Measurements from ENCODE around the gene RPS21.

The RPS21 gene

DNA sequence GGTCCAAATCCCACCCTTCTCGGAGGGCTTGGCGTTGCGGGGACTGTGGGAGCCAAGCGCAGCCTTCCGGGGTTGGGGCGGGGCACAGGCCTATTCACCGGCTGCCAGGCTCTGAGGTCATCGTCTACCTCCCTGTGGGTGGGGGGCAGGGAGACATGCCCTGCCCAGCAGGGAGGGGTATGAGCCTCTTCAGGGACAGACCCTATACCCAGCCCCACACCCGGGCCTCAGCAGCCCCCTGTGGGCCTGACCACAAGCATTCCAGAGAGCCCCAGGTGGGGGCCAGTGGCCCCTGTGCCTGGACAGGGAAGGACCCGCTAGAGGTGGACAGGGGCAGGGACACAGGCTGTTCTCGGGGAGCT is 31.4 kb upstream of the RPS21 start:
- no peak for DNase-seq (ENCODE audit: insufficient read length)
- FAIRE-seq: no peak
- TF ChIP-seq POLR2AphosphoS5 (IDR thresholded peaks at IDR 0.05; ENCODE audit: low read depth, low read length) (no peak), POLR2A (IDR thresholded peaks at IDR 0.05; ENCODE audit: low read depth, low read length) (no peak), TAF1 (IDR thresholded peaks at IDR 0.05; ENCODE audit: borderline replicate concordance, low read depth, low read length) (no peak)

DNA sequence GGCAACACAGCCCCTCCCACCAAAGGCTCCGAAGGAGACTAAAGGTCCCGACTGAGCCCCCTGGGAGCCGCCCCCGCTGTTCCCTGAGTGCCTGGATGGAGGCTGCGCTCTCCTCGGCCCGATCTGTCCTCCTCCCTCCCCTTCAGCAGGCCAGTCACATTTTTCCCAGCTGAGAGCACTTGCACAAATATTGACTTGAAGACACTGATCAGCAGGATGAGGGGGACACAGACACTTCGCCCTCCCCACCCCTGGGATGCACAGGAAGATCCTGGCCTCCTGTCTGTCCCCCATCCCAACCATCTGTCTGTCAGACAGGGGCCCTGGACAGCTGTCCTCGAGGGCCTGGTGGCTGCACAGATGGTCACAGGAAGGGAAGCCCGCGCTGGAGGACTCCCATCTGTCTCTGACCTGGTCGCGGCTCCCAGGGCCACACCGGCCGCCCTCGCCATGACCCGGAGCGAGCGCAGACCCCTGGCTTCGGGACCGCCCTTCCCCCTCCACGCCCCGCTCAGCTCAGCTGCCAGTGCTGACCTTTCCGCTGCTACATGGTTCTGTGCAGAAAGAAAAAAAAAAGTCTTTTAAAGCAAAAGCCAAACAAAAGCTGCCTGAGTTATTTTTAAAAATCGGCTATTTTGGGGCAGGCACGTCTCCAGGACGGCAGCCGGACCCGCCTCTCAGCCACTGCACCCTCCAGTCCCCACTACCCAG is 30.9 kb upstream of the RPS21 start:
- no peak for FAIRE-seq

DNA sequence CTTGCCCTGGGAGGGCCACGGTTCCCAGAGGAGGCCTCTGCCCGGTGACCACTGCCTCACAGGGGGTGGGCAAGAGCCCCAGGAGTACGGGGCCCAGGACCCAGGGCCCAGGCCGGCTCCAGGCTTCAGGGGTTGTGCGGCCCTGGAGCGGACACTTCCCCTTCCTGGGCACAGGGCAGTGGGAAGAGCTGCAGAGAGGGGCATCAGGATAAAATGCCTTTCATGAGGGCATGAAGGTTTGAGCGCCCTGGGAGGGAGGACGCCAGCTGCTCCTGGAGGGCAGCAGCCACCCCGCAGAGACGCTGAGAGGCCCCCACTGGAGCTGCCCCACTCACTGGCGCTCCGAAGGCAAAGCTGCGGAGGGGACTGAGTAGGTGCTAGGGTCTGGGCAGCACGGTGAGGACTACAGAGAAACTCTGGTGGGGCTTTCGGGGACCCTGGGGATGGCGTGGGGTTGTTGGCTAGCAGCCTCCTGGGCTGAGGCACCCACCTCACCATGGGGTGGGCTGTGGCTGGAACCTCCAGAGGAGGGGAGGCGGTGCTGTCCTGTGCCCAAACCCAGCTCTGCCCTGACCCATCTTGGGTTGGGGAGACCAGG is 30.2 kb upstream of the RPS21 start:
- no peak for FAIRE-seq
- TF ChIP-seq POLR2A (IDR thresholded peaks at IDR 0.05; ENCODE audit: low read depth, low read length) (no peak), POLR2AphosphoS5 (IDR thresholded peaks at IDR 0.05; ENCODE audit: low read depth, low read length) (no peak), TAF1 (IDR thresholded peaks at IDR 0.05; ENCODE audit: borderline replicate concordance, low read depth, low read length) (no peak)
- DNase-seq (ENCODE audit: insufficient read length): no peak

More for the DNA sequence above, 30.9 kb upstream of the RPS21 start:
- DNase-seq (ENCODE audit: insufficient read length): no peak
- TF ChIP-seq TAF1 (IDR thresholded peaks at IDR 0.05; ENCODE audit: borderline replicate concordance, low read depth, low read length) (no peak), POLR2AphosphoS5 (IDR thresholded peaks at IDR 0.05; ENCODE audit: low read depth, low read length) (no peak), POLR2A (IDR thresholded peaks at IDR 0.05; ENCODE audit: low read depth, low read length) (no peak)

DNA sequence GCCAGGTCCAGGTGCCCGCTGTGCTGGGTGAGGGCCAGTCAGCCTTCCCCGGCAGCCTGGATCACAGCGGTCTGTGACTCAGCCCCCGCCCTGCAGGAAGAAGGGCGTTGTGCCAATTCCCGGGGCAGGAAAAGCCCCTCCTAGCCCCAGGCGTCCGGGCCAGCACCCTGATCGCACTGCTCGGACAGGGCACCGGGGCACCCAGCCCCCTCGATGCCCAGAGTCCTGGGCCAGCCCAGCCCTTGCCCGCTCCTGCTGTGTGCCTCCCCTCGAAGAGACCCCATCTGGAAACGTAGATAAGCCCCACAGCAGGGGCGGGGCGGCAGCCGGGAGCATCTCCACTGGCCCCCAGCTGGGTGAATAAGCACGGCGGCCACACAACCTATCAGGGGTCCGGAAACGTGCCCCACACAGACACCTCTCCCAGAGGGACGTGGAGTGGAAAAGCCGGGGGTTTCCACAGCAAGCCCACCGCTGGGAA is 29.7 kb upstream of the RPS21 start:
- no peak for TF ChIP-seq TAF1 (IDR thresholded peaks at IDR 0.05; ENCODE audit: borderline replicate concordance, low read depth, low read length)
- TF ChIP-seq POLR2AphosphoS5 (IDR thresholded peaks at IDR 0.05; ENCODE audit: low read depth, low read length): no peak
- TF ChIP-seq POLR2A (IDR thresholded peaks at IDR 0.05; ENCODE audit: low read depth, low read length): no peak
- no peak for FAIRE-seq
- DNase-seq (ENCODE audit: insufficient read length): no peak

DNA sequence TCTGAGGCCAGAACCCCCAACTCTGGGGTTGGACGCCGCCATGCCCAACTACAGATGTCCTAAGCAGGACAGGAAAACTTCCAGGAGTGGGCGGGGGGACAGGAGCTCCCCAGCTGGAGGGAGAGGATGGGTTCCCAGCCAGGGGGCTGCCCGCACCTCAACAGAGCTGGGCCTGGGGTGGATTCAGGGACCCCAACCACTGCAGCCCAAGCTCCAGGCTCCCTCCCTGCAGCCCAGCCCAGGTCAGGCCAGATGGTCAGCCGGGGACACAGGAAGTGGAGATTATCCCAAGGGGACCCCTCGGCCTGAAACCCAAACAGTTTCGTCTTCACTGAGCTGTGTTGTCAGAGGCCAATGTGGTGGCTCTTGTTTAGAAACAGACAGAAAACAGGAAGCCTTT is 29.2 kb upstream of the RPS21 start:
- DNase-seq (ENCODE audit: insufficient read length) (no peak), FAIRE-seq (no peak)
- TF ChIP-seq TAF1 (IDR thresholded peaks at IDR 0.05; ENCODE audit: borderline replicate concordance, low read depth, low read length) (no peak), POLR2AphosphoS5 (IDR thresholded peaks at IDR 0.05; ENCODE audit: low read depth, low read length) (no peak), POLR2A (IDR thresholded peaks at IDR 0.05; ENCODE audit: low read depth, low read length) (no peak)

DNA sequence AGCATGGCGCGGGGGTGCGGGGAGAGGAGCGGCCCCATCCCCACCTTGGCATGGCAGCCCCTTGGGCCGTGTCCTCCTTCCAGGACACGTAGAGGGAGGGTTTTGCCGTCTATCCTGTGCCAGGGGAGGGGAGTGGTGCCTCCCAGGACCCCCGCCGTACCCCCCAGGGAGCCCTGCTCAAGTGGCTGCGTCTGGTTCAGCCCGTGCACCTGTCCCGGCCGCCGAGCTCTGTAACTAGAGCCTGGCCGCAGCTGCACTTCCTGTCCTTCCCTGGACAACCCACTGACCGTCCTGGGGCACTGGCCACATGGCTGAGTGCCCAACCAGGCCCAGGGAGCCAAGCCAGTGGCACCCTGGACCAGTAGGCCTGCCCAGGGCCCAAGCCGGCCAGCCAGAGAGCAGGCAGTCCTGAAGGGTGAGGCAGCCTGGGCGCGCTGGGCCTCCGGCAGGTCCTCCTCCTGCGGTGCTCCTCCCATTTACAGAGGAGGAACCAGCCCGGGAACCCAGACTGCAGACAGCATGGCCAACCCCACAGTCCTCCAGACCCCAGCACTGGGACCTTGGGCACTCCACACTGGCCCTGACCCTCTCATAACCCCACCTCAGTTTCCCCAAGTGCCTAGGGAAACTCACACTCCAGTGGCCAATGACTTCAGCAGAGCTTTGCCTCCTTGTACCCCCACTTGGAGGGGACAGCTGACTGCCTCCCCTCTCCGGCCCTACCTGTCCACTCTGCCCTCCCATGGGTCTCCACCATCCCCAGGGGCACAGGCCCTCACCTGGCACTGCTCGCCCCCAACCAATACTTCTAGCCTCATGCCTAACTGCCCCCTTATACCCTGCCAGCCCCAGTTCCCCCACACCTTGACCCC is 28.5 kb upstream of the RPS21 start:
- FAIRE-seq (no peak), DNase-seq (ENCODE audit: insufficient read length) (no peak)
- TF ChIP-seq POLR2A (IDR thresholded peaks at IDR 0.05; ENCODE audit: low read depth, low read length) (no peak), TAF1 (IDR thresholded peaks at IDR 0.05; ENCODE audit: borderline replicate concordance, low read depth, low read length) (no peak), POLR2AphosphoS5 (IDR thresholded peaks at IDR 0.05; ENCODE audit: low read depth, low read length) (no peak)

DNA sequence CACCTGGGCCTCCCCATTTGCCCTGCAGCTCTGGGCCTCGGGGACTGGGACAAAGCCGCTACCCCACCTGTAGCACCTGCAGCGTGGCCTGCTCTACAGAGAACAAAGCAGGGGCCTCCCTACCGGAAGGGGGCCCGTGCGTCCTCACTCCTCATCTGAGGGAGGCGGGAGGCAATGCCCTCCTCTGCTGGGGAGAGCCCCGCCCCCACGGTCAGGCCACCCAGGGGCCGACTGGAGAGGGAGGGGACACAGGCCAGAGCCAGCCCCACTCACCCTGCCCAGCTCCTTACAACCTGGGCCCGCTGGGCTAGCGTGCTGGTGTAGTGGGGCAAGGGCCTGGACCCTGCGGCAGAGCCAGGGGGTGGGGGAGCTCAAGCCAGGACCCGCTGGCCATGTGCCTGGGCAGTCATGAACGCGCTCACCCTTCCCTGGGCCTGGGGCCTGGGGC is 27.8 kb upstream of the RPS21 start:
- FAIRE-seq (no peak), DNase-seq (ENCODE audit: insufficient read length) (no peak)
- TF ChIP-seq POLR2A (IDR thresholded peaks at IDR 0.05; ENCODE audit: low read depth, low read length): no peak
- no peak for TF ChIP-seq TAF1 (IDR thresholded peaks at IDR 0.05; ENCODE audit: borderline replicate concordance, low read depth, low read length)
- TF ChIP-seq POLR2AphosphoS5 (IDR thresholded peaks at IDR 0.05; ENCODE audit: low read depth, low read length): no peak

DNA sequence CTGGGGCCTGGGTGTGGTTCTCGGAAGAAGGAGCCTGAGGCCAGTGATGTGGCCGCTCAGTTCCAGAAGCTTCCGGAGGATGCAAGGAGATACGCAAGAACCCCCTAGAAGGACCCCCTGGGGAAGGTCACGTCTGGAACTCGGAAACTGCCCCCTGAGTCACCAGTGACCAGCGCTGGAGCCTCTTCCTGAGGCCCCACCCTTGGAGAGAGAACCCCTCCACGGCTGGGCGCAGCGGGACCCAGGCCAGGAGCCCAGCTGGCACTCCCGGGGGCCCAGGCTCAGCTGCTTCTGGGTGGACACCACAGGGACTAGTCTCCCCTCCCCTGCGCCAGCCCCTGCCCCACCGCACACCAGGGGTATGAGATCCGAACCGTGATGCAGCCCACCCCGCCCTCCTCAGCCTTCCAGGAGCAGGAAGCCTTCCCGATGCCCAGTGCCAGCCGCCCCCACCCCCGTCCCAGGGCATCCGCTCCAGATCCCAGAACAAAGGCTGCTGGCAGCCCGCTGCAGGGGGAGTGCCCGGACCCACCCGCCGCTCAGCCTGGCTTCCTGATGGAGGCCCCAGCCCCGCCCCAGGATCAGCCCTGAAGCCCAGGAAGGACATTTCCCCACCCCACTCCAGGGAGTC is 27.3 kb upstream of the RPS21 start:
- FAIRE-seq: no peak
- TF ChIP-seq TAF1 (IDR thresholded peaks at IDR 0.05; ENCODE audit: borderline replicate concordance, low read depth, low read length) (no peak), POLR2AphosphoS5 (IDR thresholded peaks at IDR 0.05; ENCODE audit: low read depth, low read length) (no peak), POLR2A (IDR thresholded peaks at IDR 0.05; ENCODE audit: low read depth, low read length) (no peak)
- DNase-seq (ENCODE audit: insufficient read length): no peak

DNA sequence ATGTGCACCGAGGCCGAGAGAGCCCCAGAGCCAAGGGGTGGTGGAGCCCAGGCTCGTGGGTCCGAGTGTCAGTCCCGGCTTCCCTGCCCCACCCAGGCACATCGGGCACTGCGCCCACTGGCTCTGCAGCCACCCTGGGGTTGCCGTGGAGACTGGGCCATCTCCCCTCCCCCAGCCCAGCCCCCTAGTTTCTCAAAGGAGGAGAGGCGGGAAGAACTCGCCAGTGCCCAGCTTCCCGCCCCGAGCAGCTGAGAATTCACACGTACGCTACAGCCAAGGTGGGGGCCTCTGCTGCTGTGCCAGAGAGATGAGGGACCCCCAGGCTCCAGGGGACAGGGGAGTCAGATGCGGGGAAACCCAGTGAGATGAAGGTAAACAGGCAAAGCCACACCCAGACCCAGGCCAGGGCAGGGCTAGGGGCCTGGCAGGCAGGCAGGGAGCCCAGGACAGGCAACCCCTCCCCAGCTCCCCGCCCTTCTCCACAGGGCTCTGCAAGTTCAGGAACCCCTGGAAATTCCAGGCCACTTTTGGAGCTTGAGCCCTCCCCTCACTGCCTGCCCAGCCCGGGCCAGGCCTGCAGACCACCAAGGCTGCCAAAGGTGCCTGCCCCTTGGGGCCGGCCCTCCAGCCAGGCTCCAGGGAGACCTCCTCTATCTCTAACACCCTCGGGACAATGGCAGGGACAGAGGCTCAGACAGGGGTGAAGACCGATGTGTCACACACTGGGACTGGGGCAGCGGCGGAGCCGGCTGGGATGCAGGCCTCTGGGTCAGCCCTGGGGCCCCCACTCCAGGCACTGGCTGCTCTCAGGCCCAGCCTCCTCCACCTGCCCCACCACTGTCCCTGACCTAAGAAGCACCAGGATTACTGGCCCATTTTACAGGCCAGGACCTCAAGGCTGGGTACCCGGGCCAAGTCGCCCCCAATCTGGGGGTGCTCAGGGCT is 25.8 kb upstream of the RPS21 start:
- DNase-seq (ENCODE audit: insufficient read length) (no peak), FAIRE-seq (no peak)

More for the DNA sequence above, 25.8 kb upstream of the RPS21 start:
- TF ChIP-seq POLR2A (IDR thresholded peaks at IDR 0.05; ENCODE audit: low read depth, low read length) (no peak), TAF1 (IDR thresholded peaks at IDR 0.05; ENCODE audit: borderline replicate concordance, low read depth, low read length) (no peak), POLR2AphosphoS5 (IDR thresholded peaks at IDR 0.05; ENCODE audit: low read depth, low read length) (no peak)

Measured in GM12892 (cell line).